NB4 (cell line): ENCODE measurements around the gene SYNDIG1.

Source experiments
- MYC ChIP-seq: IDR thresholded peaks from 2 replicates; pipeline ENCODE4 v1.6.1; 2011; ENCODE audit warnings: low read depth, low read length
- POLR2A ChIP-seq: IDR thresholded peaks from 2 replicates; pipeline ENCODE4 v1.6.1; 2011; ENCODE audit warnings: mild to moderate bottlenecking; ENCODE audit not compliant: insufficient read length; ENCODE audit errors: extremely low read depth
- TF ChIP-seq, protein P1 (sequence below): IDR thresholded peaks from one replicate; pipeline ENCODE4 v1.5.1; 2012; ENCODE audit warnings: low read depth, low read length
- TF ChIP-seq, protein P2 (sequence below): IDR thresholded peaks from 2 replicates; pipeline ENCODE4 v1.6.1; 2011; ENCODE audit warnings: low read depth, low read length

DNA sequence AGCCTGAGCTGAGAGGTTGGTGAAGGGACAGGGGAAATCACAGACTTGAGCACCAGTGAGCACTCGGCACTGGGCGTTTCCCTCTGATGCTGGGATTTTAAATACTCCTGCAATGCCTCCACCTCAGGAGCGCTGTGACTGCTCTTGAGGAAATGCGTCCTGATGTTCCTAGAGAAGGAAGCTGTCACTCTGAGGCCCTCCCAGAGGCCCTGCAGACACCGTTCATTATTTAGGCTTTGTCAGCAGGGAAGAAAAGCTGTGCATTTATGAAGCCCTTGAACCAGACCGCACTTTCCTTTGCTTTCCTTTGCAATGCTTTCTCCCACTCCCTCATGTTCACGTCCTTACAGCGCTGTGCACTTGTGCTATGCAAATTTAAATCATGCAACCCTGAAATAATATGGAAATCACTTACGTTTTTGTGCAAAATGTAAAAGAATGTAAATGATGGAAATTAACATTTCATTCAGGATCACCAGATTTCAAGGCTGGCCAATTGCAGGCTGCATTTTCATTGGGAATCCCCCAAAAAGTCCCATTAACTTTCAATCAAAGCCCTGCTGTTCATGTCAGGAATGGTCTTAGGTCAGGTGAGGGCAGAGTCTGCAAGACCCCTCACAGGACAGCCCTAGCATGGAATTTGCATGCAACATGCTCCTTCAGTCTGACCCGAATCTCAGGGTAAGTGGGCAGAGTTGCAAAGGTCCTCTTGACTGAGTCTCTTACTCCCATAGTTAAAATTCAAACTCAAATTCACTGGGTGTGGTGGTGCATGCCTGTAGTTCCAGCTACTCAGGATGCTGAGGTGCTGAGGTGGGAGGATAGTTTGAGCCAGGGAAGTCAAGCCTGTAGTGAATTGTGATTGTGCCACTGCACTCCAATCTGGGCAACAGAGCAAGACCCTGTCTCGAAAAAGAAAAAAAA is 45.8 kb upstream of the SYNDIG1 start:
- TF ChIP-seq, protein P1, sequence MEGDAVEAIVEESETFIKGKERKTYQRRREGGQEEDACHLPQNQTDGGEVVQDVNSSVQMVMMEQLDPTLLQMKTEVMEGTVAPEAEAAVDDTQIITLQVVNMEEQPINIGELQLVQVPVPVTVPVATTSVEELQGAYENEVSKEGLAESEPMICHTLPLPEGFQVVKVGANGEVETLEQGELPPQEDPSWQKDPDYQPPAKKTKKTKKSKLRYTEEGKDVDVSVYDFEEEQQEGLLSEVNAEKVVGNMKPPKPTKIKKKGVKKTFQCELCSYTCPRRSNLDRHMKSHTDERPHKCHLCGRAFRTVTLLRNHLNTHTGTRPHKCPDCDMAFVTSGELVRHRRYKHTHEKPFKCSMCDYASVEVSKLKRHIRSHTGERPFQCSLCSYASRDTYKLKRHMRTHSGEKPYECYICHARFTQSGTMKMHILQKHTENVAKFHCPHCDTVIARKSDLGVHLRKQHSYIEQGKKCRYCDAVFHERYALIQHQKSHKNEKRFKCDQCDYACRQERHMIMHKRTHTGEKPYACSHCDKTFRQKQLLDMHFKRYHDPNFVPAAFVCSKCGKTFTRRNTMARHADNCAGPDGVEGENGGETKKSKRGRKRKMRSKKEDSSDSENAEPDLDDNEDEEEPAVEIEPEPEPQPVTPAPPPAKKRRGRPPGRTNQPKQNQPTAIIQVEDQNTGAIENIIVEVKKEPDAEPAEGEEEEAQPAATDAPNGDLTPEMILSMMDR = no peak
- TF ChIP-seq POLR2A (no peak), MYC (no peak)
- TF ChIP-seq, protein P2, sequence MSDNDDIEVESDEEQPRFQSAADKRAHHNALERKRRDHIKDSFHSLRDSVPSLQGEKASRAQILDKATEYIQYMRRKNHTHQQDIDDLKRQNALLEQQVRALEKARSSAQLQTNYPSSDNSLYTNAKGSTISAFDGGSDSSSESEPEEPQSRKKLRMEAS = no peak
